K562 (cell line): ENCODE measurements around the gene ERCC1. TPM values are rescaled to one million over a fixed set of nuclear protein-coding genes. Genes with fewer than 3 reads are reported as not detected.

Experiments
- ATAC-seq: fragments of 200-7000 bp; cut with Tn5 transposase; 3 replicates; pipeline ENCODE4 v1.9.1; 2020; ENCODE audit warnings: moderate library complexity
- BruUV-seq: library from RNA; stranded (reverse); fragments of 400-500 nt; replicated peaks from 2 replicates; lab custom pipeline; 2021; lab: Mats Ljungman, UMichigan
- CTCF ChIA-PET: fragments of 300-600 bp; formaldehyde crosslinking; extraction: SDS; loops from one replicate; lab custom pipeline; 2021; ENCODE audit warnings: low intra/inter-chr PET ratio; lab: Yijun Ruan, JAX
- POLR2A ChIA-PET: fragments of 300-600, 350-650 bp; sonication (Branson Sonifier 250); formaldehyde crosslinking; extraction: SDS; loops from one replicate; lab custom pipeline; 2021; ENCODE audit warnings: antibody characterized with exemption, inconsistent platforms; lab: Yijun Ruan, JAX
- DNase-seq, 4 experiments: peaks; one replicate each; pipeline versions ENCODE4 v3.0.0 to v3.0.0-alpha.2; 2011 to 2018; ENCODE audit warnings: low spot score in 3 of 4, mixed read lengths in 3 of 4; ENCODE audit errors: extremely low read depth in 1 of 4
- FAIRE-seq: peaks from 2 replicates; lab custom pipeline; 2011; peaks lifted over from hg19 to GRCh38; lab: Jason Lieb, UNC
- H2AFZ ChIP-seq: 2 replicates; pipeline ENCODE4 v1.6.0; 2011; ENCODE audit warnings: low read depth, low read length, control low read depth, inconsistent platforms
- H3K27ac ChIP-seq: fragments of 200-600 bp; 3 replicates; pipeline ENCODE4 v1.8.0; 2011; ENCODE audit warnings: low read depth, mild to moderate bottlenecking, control low read depth, inconsistent platforms, low read length, moderate library complexity, mixed read lengths; ENCODE audit errors: extremely low read depth
- H3K27me3 ChIP-seq, 2 experiments: fragments of 300-600 bp in 1 of 2; 2 replicates in 1 of 2; 3 replicates in 1 of 2; pipeline versions ENCODE4 v1.6.0 to v1.8.0; 2011; ENCODE audit warnings: inconsistent platforms in 2 of 2, low read length in 2 of 2, mild to moderate bottlenecking in 1 of 2, mixed read lengths in 1 of 2, moderate library complexity in 1 of 2; ENCODE audit not compliant: control insufficient read depth in 2 of 2, insufficient read depth in 2 of 2
- H3K36me3 ChIP-seq: fragments of 300-600 bp; 3 replicates; pipeline ENCODE4 v1.8.0; 2011; ENCODE audit warnings: mild to moderate bottlenecking, low read length, inconsistent platforms; ENCODE audit not compliant: control insufficient read depth, insufficient read depth
- H3K4me1 ChIP-seq, 2 experiments: fragments of 200-600 bp in 1 of 2; replicated peaks in 1 of 2; 2 replicates in 1 of 2; 3 replicates in 1 of 2; pipeline versions ENCODE4 v1.5.1 to v1.8.0; 2011; ENCODE audit warnings: inconsistent platforms in 2 of 2, low read length in 2 of 2, mild to moderate bottlenecking in 1 of 2, mixed read lengths in 1 of 2, moderate library complexity in 1 of 2; ENCODE audit not compliant: control insufficient read depth in 2 of 2, insufficient read depth in 2 of 2
- H3K4me2 ChIP-seq: 2 replicates; pipeline ENCODE4 v1.6.1; 2011; ENCODE audit warnings: low read length, control low read depth, inconsistent platforms, mixed read lengths; ENCODE audit not compliant: insufficient read depth
- H3K4me3 ChIP-seq: fragments of 200-600 bp; sonication (generic), shearing (Covaris generic); 2 replicates; pipeline ENCODE4 v1.5.1; 2016; ENCODE audit warnings: control low read depth, inconsistent platforms
- H3K79me2 ChIP-seq: fragments of 200-600 bp; 3 replicates; pipeline ENCODE4 v1.8.0; 2011; ENCODE audit warnings: low read length, inconsistent platforms; ENCODE audit not compliant: control insufficient read depth, insufficient read depth
- H3K9ac ChIP-seq, 2 experiments: 2 replicates each; pipeline versions ENCODE4 v1.6.0 to v1.6.1; 2011; ENCODE audit warnings: low read depth in 2 of 2, low read length in 2 of 2, control low read depth in 1 of 2, inconsistent platforms in 1 of 2, mild to moderate bottlenecking in 1 of 2, mixed read lengths in 1 of 2; ENCODE audit not compliant: insufficient read depth in 1 of 2
- H3K9me1 ChIP-seq: one replicate; pipeline ENCODE4 v1.6.0; 2011; ENCODE audit warnings: inconsistent platforms, mild to moderate bottlenecking, low read length, moderate library complexity; ENCODE audit not compliant: control insufficient read depth, insufficient read depth
- H3K9me3 ChIP-seq: replicated peaks from 2 replicates; pipeline ENCODE4 v1.5.1; 2011; ENCODE audit warnings: low read depth, low read length, inconsistent platforms; ENCODE audit not compliant: control insufficient read depth, insufficient read depth
- H4K20me1 ChIP-seq: replicated peaks from 2 replicates; pipeline ENCODE4 v1.6.1; 2011; ENCODE audit warnings: low read length, inconsistent platforms, mixed read lengths; ENCODE audit not compliant: control insufficient read depth, insufficient read depth
- FOS ChIP-seq: IDR thresholded peaks from 3 replicates; pipeline ENCODE4 v1.6.1; 2011; ENCODE audit not compliant: insufficient read length; ENCODE audit errors: extremely low read depth
- HSF4 ChIP-seq: fragments of 250-450 bp; sonication (Bioruptor Pico); IDR thresholded peaks from 2 replicates; pipeline ENCODE4 v2.1.2; 2022; ENCODE audit warnings: mild to moderate bottlenecking, moderate library complexity, borderline replicate concordance
- IFI16 ChIP-seq: fragments of 250-450 bp; sonication (Bioruptor Pico); IDR thresholded peaks from 2 replicates; pipeline ENCODE4 v2.1.2; 2022; ENCODE audit warnings: mild to moderate bottlenecking, inconsistent platforms
- MCM2 ChIP-seq: fragments of 450-650 bp; IDR thresholded peaks from 2 replicates; pipeline ENCODE4 v1.6.1; 2017; ENCODE audit warnings: low read depth, mild to moderate bottlenecking
- RBM25 ChIP-seq: fragments of 200-400 bp; formaldehyde crosslinking; IDR thresholded peaks from 2 replicates; pipeline ENCODE4 v1.6.1; 2018; ENCODE audit warnings: low read length, low read depth, moderate library complexity; ENCODE audit not compliant: severe bottlenecking
- RBM39 ChIP-seq: fragments of 200-400 bp; formaldehyde crosslinking; optimal IDR thresholded peaks from 2 replicates; pipeline ENCODE3; 2018; ENCODE audit warnings: low read depth, low read length
- SPI1 ChIP-seq: IDR thresholded peaks from 2 replicates; pipeline ENCODE4 v1.6.1; 2011; ENCODE audit warnings: low read depth, low read length, control low read depth, borderline replicate concordance
- THAP12 ChIP-seq: fragments of 250-450 bp; sonication (Bioruptor Pico); IDR thresholded peaks from 2 replicates; pipeline ENCODE4 v1.9.0; 2021; ENCODE audit warnings: mild to moderate bottlenecking, inconsistent platforms
- ZNF121 ChIP-seq: sonication (generic); formaldehyde crosslinking; conservative IDR thresholded peaks from 2 replicates; pipeline ENCODE4 v1.8.0; 2022; ENCODE audit warnings: missing genetic modification reagents
- ZNF23 ChIP-seq: fragments of 250-450 bp; sonication (Bioruptor Pico); IDR thresholded peaks from 2 replicates; pipeline ENCODE4 v1.4.0; 2020; ENCODE audit warnings: mild to moderate bottlenecking
- ZNF707 ChIP-seq: fragments of 250-450 bp; sonication (Bioruptor Pico); conservative IDR thresholded peaks from 2 replicates; pipeline ENCODE4 v1.8.0; 2022; ENCODE audit warnings: inconsistent platforms, mild to moderate bottlenecking, moderate library complexity
- ZNF740 ChIP-seq, 3 experiments: fragments of 200-800 bp in 1 of 3; sonication (Bioruptor generic) in 1 of 3; sonication (generic) in 1 of 3; formaldehyde crosslinking in 1 of 3; IDR thresholded peaks; 2 replicates each; pipeline versions ENCODE4 v1.6.1 to v1.8.0; 2016 to 2022; ENCODE audit warnings: mild to moderate bottlenecking in 2 of 3, missing compliant biosample characterization in 2 of 3, missing genetic modification characterization in 2 of 3, missing genetic modification reagents in 1 of 3
- WGBS: fragments of 100-300 bp; shearing (Covaris generic); methylation state at CpG from one replicate; pipeline ENCODE4 v1.1.6; 2016; ENCODE audit warnings: low coverage, mixed read lengths; ENCODE audit not compliant: insufficient coverage; ENCODE audit errors: missing lambda C conversion rate; 5-methylcytosine and 5-hydroxymethylcytosine counted together
- in situ Hi-C: fragments of 300-500 bp; cut with MboI; formaldehyde crosslinking; loops from 4 replicates; pipeline ENCODE4 v1.15.0; 2018; ENCODE audit warnings: inconsistent platforms, mixed read lengths
- intact Hi-C: fragments of 100-400 bp; cut with micrococcal nuclease; formaldehyde crosslinking; loops from 2 replicates; pipeline ENCODE4 v1.14.2; 2022
- polyA plus RNA-seq, 8 experiments: library from polyadenylated mRNA; depleted of rRNA in 4 of 8; stranded (reverse) in 5 of 8; unstranded in 3 of 8; fragments of >200 nt; fragmentation: Nextera tagmentation in 2 of 8; fragmentation: Illumina TruSeq in 1 of 8; extraction: Ambion mirVana in 2 of 8; extraction: Trizol in 1 of 8; gene quantifications; 2 replicates each; pipeline versions ENCODE4 v1.2.1 to v1.2.3, GENCODE V29; 2011 to 2014; ENCODE audit warnings: inconsistent platforms in 1 of 8, missing spikeins in 1 of 8
- total RNA-seq, 7 experiments: library from RNA; depleted of rRNA in 6 of 7; stranded (reverse); fragments of >200 nt in 6 of 7; fragmentation: Illumina TruSeq in 2 of 7; extraction: Trizol in 2 of 7; gene quantifications; 2 replicates each; pipeline versions ENCODE4 v1.2.1 to v1.2.3, GENCODE V29; 2011 to 2021; ENCODE audit warnings: low replicate concordance in 1 of 7

Gene ERCC1
- total and polyA plus RNA-seq, 9 of the 15 experiments (the other 6 are each of a cell fraction or from before 2014, with no cell fraction given), result 9.3 to 92.6 (median 60.0) TPM

GRCh38 chr19:45463241-45463640 is 39.5 kb upstream of the ERCC1 start:
- Histone ChIP-seq H3K9ac (no peak overlapping the region), H3K27ac (no peak overlapping the region), H4K20me1 (no peaks in the 10 kb centered on the region), H2AFZ (no peak overlapping the region), H3K9me1 (no peaks in the 10 kb centered on the region), H3K79me2 (no peaks in the 10 kb centered on the region), H3K4me1 (peaks cover 9 to 18% of the 10 kb centered on the region in 2 experiments; a peak in 4 of 5 replicates), H3K4me2 (no peak overlapping the region), H3K4me3 (no peak overlapping the region), H3K27me3 (no peaks in the 10 kb centered on the region), H3K9me3 (no peaks in the 10 kb centered on the region), H3K36me3 (no peaks in the 10 kb centered on the region)
- no TSS peak for BruUV-seq
- ATAC-seq (no peak), DNase-seq (no peak), FAIRE-seq (no peak)
- ChIA-PET CTCF (no interaction called here), POLR2A (interaction anchor here (0.9 to 1.2 kb wide), 2 partner anchors 22 to 24 kb away, joined by 3 to 4 read pairs; no protein-coding TSS in a partner anchor)
- 46% methylated on average over 4 of the region's 4 CpGs for WGBS
- TF ChIP-seq FOS, result no peak
- TF ChIP-seq ZNF23 (CRISPR knock-in tag), result no peak
- TF ChIP-seq RBM39, result no peak
- no peak for TF ChIP-seq MCM2
- intact Hi-C loops (no loop called here), in situ Hi-C loops (no loop called here)

- in situ Hi-C loops (no loop called here), intact Hi-C loops (no loop called here)
- CTCF ChIA-PET, result no interaction called here
- Histone ChIP-seq H3K9ac (no peak overlapping the region), H3K4me2 (no peak overlapping the region), H3K36me3 (no peaks in the 10 kb centered on the region), H3K79me2 (no peaks in the 10 kb centered on the region), H3K4me1 (peaks cover 5 to 8% of the 10 kb centered on the region in 2 experiments; a peak in 4 of 5 replicates), H3K27ac (no peak overlapping the region), H3K9me3 (no peaks in the 10 kb centered on the region), H3K9me1 (no peaks in the 10 kb centered on the region), H4K20me1 (no peaks in the 10 kb centered on the region), H3K27me3 (no peaks in the 10 kb centered on the region), H2AFZ (no peak overlapping the region), H3K4me3 (no peak overlapping the region)
- POLR2A ChIA-PET, result interaction anchor here (0.7 to 1.2 kb wide), 3 partner anchors 23 to 48 kb away, joined by 3 to 4 read pairs (median 3); no protein-coding TSS in a partner anchor
- TF ChIP-seq THAP12, result no peak
- TF ChIP-seq ZNF121 (CRISPR knock-in tag), result peak; percentile 84
- TF ChIP-seq HSF4 (CRISPR knock-in tag), result no peak
- peak; percentile 25 for TF ChIP-seq RBM25
- TF ChIP-seq SPI1, result peak; percentile 62; the same call in 1 of the 2 replicates
- no peak for TF ChIP-seq ZNF707 (CRISPR knock-in tag)
- 0 out of 2 replicates have a peak, but pooled peaks have one; percentile 31 for TF ChIP-seq ZNF740 (CRISPR knock-in tag; IDR thresholded peaks at IDR 0.05)
- TF ChIP-seq ZNF740 (tag; IDR thresholded peaks at IDR 0.05), result no peak
- no peak for TF ChIP-seq IFI16 (CRISPR knock-in tag)
- FAIRE-seq (no peak), DNase-seq (no peak), ATAC-seq (no peak)
- WGBS, result 36% methylated on average over 4 of the region's 4 CpGs
- no TSS peak for BruUV-seq
These were observed 38.5 kb upstream of the ERCC1 start for GRCh38 chr19:45462174-45462573.
